Transverse colon (tissue), 4 donors: Measurements from ENCODE around the gene ST3GAL6. TPM values are rescaled to one million over a fixed set of nuclear protein-coding genes. Genes with fewer than 3 reads are reported as not detected.
A peak's percentile ranks its signal among the peaks of the same experiment; 100 is the strongest.

ENCODE experiments used
- DNase-seq: peaks from one replicate; pipeline ENCODE4 v3.0.0-alpha.2; 2019
- H3K27ac ChIP-seq, 4 donors: fragments of 200-600 bp; sonication (generic); 2 replicates each; pipeline ENCODE4 v1.5.1; 2016 to 2018; ENCODE audit warnings: inconsistent platforms in 4 of 4
- H3K27me3 ChIP-seq: fragments of 200-600 bp; sonication (generic); 2 replicates; pipeline ENCODE4 v1.5.1; 2017; ENCODE audit warnings: inconsistent platforms
- H3K36me3 ChIP-seq, 4 donors: fragments of 200-600 bp; sonication (generic); 2 replicates each; pipeline ENCODE4 v1.5.1; 2017 to 2019; ENCODE audit warnings: inconsistent platforms in 4 of 4
- H3K4me1 ChIP-seq, 4 donors: fragments of 200-600 bp; sonication (generic); 2 replicates each; pipeline ENCODE4 v1.5.1; 2017 to 2020; ENCODE audit warnings: inconsistent platforms in 4 of 4
- H3K4me3 ChIP-seq, 4 donors: fragments of 200-600 bp; sonication (generic); 1 replicate in 1 of 4; 2 replicates in 3 of 4; pipeline versions ENCODE4 v1.5.1 to v1.6.1; 2017 to 2019; ENCODE audit warnings: inconsistent platforms in 4 of 4
- H3K9me3 ChIP-seq, 2 donors: fragments of 200-600 bp; sonication (generic); 2 replicates each; pipeline ENCODE4 v1.5.1; 2017 to 2019; ENCODE audit warnings: inconsistent platforms in 2 of 2
- CTCF ChIP-seq, 5 experiments: fragments of 200-600 bp in 3 of 5; fragments of 450-650 bp in 2 of 5; sonication (generic) in 3 of 5; IDR thresholded peaks; 1 replicate in 2 of 5; 2 replicates in 3 of 5; pipeline ENCODE4 v1.5.1; 2016 to 2017; ENCODE audit warnings: antibody characterized with exemption in 5 of 5, inconsistent platforms in 3 of 5, mild to moderate bottlenecking in 2 of 5, moderate library complexity in 1 of 5
- EP300 ChIP-seq: sonication (generic); formaldehyde crosslinking; IDR thresholded peaks from one replicate; pipeline ENCODE4 v1.6.1; 2017; ENCODE audit warnings: antibody characterized with exemption, low read depth
- POLR2A ChIP-seq: fragments of 450-650 bp; IDR thresholded peaks from one replicate; pipeline ENCODE4 v1.6.1; 2016; ENCODE audit warnings: antibody characterized with exemption, mild to moderate bottlenecking, moderate library complexity
- POLR2AphosphoS5 ChIP-seq, 3 donors: sonication (generic); formaldehyde crosslinking; IDR thresholded peaks; one replicate each; pipeline ENCODE4 v1.6.1; 2016; ENCODE audit warnings: antibody characterized with exemption in 3 of 3
- WGBS, 2 donors: methylation state at CpG; one replicate each; pipeline ENCODE4 v1.1.5; 2018; ENCODE audit warnings: low coverage in 1 of 2; 5-methylcytosine and 5-hydroxymethylcytosine counted together
- in situ Hi-C, 4 donors: fragments of 200-750 bp; cut with MboI; loops; one replicate each; pipeline versions ENCODE4 v1.15.0 to v1.15.1; 2017; ENCODE audit warnings: low sequenced_read_pairs in 3 of 4, low pct_ligation_motif_present in 1 of 4, low pct_unique_long_range_greater_than_20kb in 1 of 4
- intact Hi-C: fragments of 100-400 bp; cut with DNase I; formaldehyde crosslinking; loops from one replicate; pipeline ENCODE4 v1.15.1; 2023; ENCODE audit warnings: low total_unique reads
- total RNA-seq, 4 donors: library from RNA; depleted of rRNA; stranded (reverse); fragments of >200 nt; gene quantifications; one replicate each; pipeline ENCODE4 v1.1.0, GENCODE V29; 2016

The ST3GAL6 gene
- total RNA-seq, 4 donors from 2014 or later: 2.2 to 9.7 (median 2.6) TPM

DNA sequence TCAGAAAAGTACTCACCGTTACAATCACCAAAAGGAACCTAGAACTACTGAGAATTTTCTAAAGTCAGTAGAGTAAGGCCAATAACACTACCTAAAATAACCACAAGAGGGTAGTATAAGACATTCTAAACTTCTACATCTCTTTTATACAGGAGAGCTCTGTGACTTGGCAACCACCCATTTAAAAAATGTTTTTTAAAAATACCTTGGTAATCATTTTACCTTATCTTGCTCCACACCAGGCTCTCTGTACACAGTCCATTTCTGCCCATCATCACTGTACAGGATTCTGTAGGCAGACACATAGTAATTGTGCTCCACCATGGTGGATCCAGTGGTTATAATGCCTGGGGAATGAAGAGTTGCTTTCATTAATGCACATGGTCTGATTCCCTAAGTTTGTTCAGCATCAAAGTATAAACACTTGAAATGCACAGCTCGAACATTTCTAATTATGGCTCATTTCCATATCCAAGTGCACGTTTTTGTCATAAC is 54.5 kb downstream of the ST3GAL6 start:
- TF ChIP-seq POLR2AphosphoS5 (IDR thresholded peaks at IDR 0.05) (no peak), CTCF (IDR thresholded peaks at IDR 0.05) (peak; percentile 68 to 85 (median 82))
- intact Hi-C loops (loop anchor here (5.0 kb wide), 2 partner anchors 175 to 215 kb away; no protein-coding TSS in a partner anchor), in situ Hi-C loops (loop anchor here (5.0 to 25.0 kb wide), 6 partner anchors 175 to 780 kb away; partner anchors contain the start of gene GABRR3 (in 1 of the 4))
- H3K27ac ChIP-seq: no peak overlapping the region
- no peak overlapping the region for H3K4me3 ChIP-seq
- no peaks in the 10 kb centered on the region for H3K9me3 ChIP-seq
- DNase-seq: no peak
- H3K27me3 ChIP-seq: no peaks in the 10 kb centered on the region
- 30 to 34% methylated on average over 3 of the region's 3 CpGs for WGBS, 2 donors
- H3K4me1 ChIP-seq: peaks cover 0 to 4% (median 0%) of the 10 kb centered on the region in 4 donors
- no peaks in the 10 kb centered on the region for H3K36me3 ChIP-seq

- no peaks in the 10 kb centered on the region for H3K9me3 ChIP-seq
- intact Hi-C loops: no loop called here
- no peaks in the 10 kb centered on the region for H3K27me3 ChIP-seq
- TF ChIP-seq EP300 (no peak), CTCF (IDR thresholded peaks at IDR 0.05) (no peak), POLR2A (no peak), POLR2AphosphoS5 (IDR thresholded peaks at IDR 0.05) (no peak)
- DNase-seq: no peak
- in situ Hi-C loops: loop anchor here in 1 of 4 donors (25.0 kb wide), 1 partner anchor 784 kb away; the partner anchor contains the start of gene GABRR3
- peaks cover 0 to 4% (median 0%) of the 10 kb centered on the region in 4 donors for H3K4me1 ChIP-seq
- H3K4me3 ChIP-seq: no peak overlapping the region
- H3K27ac ChIP-seq: no peak overlapping the region
- no peaks in the 10 kb centered on the region for H3K36me3 ChIP-seq
- WGBS, 2 donors: 69 to 76% methylated on average over 3 of the region's 3 CpGs
Measured at GRCh38 chr3:98821063-98821462, 57.9 kb downstream of the ST3GAL6 start.

GRCh38 chr3:98823791-98824190 is 60.7 kb downstream of the ST3GAL6 start:
- TF ChIP-seq CTCF (IDR thresholded peaks at IDR 0.05): no peak
- TF ChIP-seq POLR2AphosphoS5 (IDR thresholded peaks at IDR 0.05): no peak
- no peak for TF ChIP-seq EP300
- TF ChIP-seq POLR2A: no peak
- no peaks in the 10 kb centered on the region for H3K27me3 ChIP-seq
- H3K27ac ChIP-seq: no peak overlapping the region
- H3K36me3 ChIP-seq: no peaks in the 10 kb centered on the region
- no peak overlapping the region for H3K4me3 ChIP-seq
- in situ Hi-C loops (loop anchor here in 1 of 4 donors (25.0 kb wide), 1 partner anchor 786 kb away; the partner anchor contains the start of gene GABRR3), intact Hi-C loops (no loop called here)
- no peak for DNase-seq
- H3K4me1 ChIP-seq: no peaks in the 10 kb centered on the region
- H3K9me3 ChIP-seq: no peaks in the 10 kb centered on the region
- WGBS, 2 donors: 82 to 98% methylated on average over 4 of the region's 4 CpGs

DNA sequence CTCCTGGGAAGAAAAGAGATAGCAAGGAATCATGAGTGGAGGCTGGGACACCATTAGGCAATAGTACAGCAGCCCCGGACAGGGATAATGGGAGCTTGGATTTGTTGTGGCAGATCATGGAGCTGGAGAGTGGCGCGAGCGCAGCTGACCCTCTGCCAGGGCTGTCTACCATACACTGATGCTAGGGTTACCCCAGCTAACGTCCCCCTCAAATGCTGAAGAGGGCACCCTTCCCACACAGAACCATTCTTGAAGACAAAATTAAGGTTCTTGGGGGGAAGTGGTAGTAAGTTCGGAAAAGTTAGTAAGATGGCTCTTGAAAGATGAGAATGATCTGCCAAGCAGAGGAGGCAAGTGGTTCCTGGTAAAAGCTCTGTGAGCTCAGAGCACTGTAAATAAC is 61.1 kb downstream of the ST3GAL6 start:
- Histone ChIP-seq H3K36me3 (no peaks in the 10 kb centered on the region), H3K27me3 (no peaks in the 10 kb centered on the region), H3K9me3 (peaks cover 0 to 2% of the 10 kb centered on the region in 2 donors), H3K4me1 (no peaks in the 10 kb centered on the region), H3K4me3 (no peak overlapping the region), H3K27ac (no peak overlapping the region)
- DNase-seq: no peak
- intact Hi-C loops: no loop called here
- in situ Hi-C loops: loop anchor here in 1 of 4 donors (25.0 kb wide), 1 partner anchor 787 kb away; the partner anchor contains the start of gene GABRR3
- TF ChIP-seq CTCF (IDR thresholded peaks at IDR 0.05): no peak
- TF ChIP-seq POLR2A: no peak
- no peak for TF ChIP-seq EP300
- no peak for TF ChIP-seq POLR2AphosphoS5 (IDR thresholded peaks at IDR 0.05)
- WGBS, 2 donors: 90 to 96% methylated on average over 5 to 6 of the region's 6 CpGs
